ENCODE results near the gene BAIAP2L1. TPM values are rescaled to one million over a fixed set of nuclear protein-coding genes. Genes with fewer than 3 reads are reported as not detected.
A peak's percentile ranks its signal among the peaks of the same experiment; 100 is the strongest.

The BAIAP2L1 gene
- total and polyA plus RNA-seq, 4 donors: 12.5 to 29.2 (median 19.9) TPM

DNA sequence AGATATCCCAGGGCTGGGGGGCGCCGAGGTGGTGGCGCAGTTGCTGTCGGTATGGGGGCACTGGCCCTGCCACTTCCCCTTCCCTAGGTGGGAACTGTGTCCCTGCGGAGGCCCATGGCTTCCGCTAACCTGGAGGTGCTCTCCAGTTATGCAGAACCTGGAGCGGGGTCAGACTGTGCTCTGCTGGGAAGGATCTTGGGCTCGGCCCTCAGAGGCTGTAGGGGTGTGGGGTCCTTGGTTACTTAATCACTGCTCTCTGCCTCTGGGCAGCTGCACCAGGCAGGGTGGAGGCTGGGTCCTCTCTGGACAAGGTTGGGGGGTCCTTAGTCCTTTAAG is 117.0 kb downstream of the BAIAP2L1 start:
- WGBS, 2 donors: 29 to 45% methylated on average over 8 of the region's 8 CpGs
- no peak for DNase-seq

DNA sequence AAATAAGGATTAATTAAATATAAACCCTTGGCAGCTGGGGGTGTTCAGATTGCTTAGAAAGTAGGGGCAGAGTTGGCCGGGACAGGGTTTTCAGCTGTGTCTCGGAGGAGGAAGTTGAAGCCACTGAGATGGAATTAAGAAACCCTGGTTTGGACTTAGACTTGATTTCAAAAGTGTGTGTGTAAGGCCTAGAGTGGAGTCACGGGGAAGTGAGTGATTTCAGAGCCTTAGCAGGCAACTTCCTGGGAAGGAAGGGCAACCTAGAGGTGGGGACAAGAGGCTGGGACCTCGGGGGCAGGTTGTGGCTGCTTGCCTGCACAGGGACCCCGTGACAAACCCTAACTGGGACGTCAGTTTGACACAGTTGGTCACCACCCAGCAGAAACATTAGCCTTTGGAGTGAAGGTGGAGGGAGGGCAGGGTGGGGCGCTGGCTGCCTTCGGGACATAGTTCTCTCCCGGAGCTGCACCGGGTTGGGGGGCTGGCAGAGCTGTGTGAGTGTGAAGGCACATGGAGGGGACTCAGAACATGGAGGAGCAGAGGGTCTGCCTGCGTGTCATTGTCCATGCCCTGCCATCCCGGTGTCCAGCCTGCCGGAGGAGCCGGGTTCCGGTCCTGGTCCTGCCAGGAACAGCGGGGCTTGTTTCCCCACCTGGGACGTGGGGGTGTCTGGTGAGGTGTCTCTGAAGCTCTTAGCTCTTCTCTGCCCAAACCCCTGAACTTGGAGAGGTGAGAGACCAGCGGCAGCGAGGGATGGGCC is 117.6 kb downstream of the BAIAP2L1 start:
- WGBS, 2 donors: 32 to 39% methylated on average over 19 of the region's 19 CpGs
- DNase-seq: peak in 1 of 3 donors; percentile 37
- H3K36me3 ChIP-seq (ENCODE audit: control insufficient read depth in 4 of 4, insufficient read depth in 4 of 4, low read length in 4 of 4): peaks cover 0 to 28% (median 0%) of the 10 kb centered on the region in 4 donors
- TF ChIP-seq, protein P1, sequence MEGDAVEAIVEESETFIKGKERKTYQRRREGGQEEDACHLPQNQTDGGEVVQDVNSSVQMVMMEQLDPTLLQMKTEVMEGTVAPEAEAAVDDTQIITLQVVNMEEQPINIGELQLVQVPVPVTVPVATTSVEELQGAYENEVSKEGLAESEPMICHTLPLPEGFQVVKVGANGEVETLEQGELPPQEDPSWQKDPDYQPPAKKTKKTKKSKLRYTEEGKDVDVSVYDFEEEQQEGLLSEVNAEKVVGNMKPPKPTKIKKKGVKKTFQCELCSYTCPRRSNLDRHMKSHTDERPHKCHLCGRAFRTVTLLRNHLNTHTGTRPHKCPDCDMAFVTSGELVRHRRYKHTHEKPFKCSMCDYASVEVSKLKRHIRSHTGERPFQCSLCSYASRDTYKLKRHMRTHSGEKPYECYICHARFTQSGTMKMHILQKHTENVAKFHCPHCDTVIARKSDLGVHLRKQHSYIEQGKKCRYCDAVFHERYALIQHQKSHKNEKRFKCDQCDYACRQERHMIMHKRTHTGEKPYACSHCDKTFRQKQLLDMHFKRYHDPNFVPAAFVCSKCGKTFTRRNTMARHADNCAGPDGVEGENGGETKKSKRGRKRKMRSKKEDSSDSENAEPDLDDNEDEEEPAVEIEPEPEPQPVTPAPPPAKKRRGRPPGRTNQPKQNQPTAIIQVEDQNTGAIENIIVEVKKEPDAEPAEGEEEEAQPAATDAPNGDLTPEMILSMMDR (IDR thresholded peaks at IDR 0.05; ENCODE audit: control extremely low read depth, extremely low read depth): no peak
- peaks cover 0 to 52% (median 20%) of the 10 kb centered on the region in 5 donors for H3K4me1 ChIP-seq (ENCODE audit: control insufficient read depth in 5 of 5, insufficient read depth in 5 of 5, low read length in 5 of 5)
- peak overlapping the region; percentile 95 for H3K4me3 ChIP-seq
- peak overlapping the region in 1 of 2 donors; percentile 74 for H3K9ac ChIP-seq (ENCODE audit: insufficient read depth in 1 of 2, low read length in 2 of 2)
- H3K9me3 ChIP-seq (ENCODE audit: control insufficient read depth in 4 of 4, insufficient read depth in 3 of 4, low read length in 3 of 4): no peaks in the 10 kb centered on the region
- no peaks in the 10 kb centered on the region for H3K27me3 ChIP-seq (ENCODE audit: control insufficient read depth in 3 of 3, insufficient read depth in 3 of 3, low read length in 2 of 3)
- no peak for ATAC-seq (ENCODE audit: insufficient read depth, low FRiP score)
- H3K27ac ChIP-seq (ENCODE audit: low read depth in 1 of 2, low read length in 1 of 2): peak overlapping the region; percentile 95 to 97

More for the DNA sequence above, 117.0 kb downstream of the BAIAP2L1 start:
- Histone ChIP-seq H3K36me3 (ENCODE audit: control insufficient read depth in 4 of 4, insufficient read depth in 4 of 4, low read length in 4 of 4) (peaks cover 0 to 29% (median 2%) of the 10 kb centered on the region in 4 donors), H3K4me3 (peak overlapping the region; percentile 95), H3K9ac (ENCODE audit: insufficient read depth in 1 of 2, low read length in 2 of 2) (no peak overlapping the region), H3K4me1 (ENCODE audit: control insufficient read depth in 5 of 5, insufficient read depth in 5 of 5, low read length in 5 of 5) (peaks cover 0 to 52% (median 20%) of the 10 kb centered on the region in 5 donors), H3K9me3 (ENCODE audit: control insufficient read depth in 4 of 4, insufficient read depth in 3 of 4, low read length in 3 of 4) (no peaks in the 10 kb centered on the region), H3K27me3 (ENCODE audit: control insufficient read depth in 3 of 3, insufficient read depth in 3 of 3, low read length in 2 of 3) (no peaks in the 10 kb centered on the region), H3K27ac (ENCODE audit: low read depth in 1 of 2, low read length in 1 of 2) (peak overlapping the region; percentile 66 to 95)
- ATAC-seq (ENCODE audit: insufficient read depth, low FRiP score): no peak
- TF ChIP-seq, protein P1 (IDR thresholded peaks at IDR 0.05; ENCODE audit: control extremely low read depth, extremely low read depth): no peak

GRCh38 chr7:98282703-98283102 is 118.2 kb downstream of the BAIAP2L1 start:
- Histone ChIP-seq H3K36me3 (ENCODE audit: control insufficient read depth in 4 of 4, insufficient read depth in 4 of 4, low read length in 4 of 4) (peaks cover 0 to 23% (median 0%) of the 10 kb centered on the region in 4 donors), H3K4me3 (peak overlapping the region; percentile 95), H3K4me1 (ENCODE audit: control insufficient read depth in 5 of 5, insufficient read depth in 5 of 5, low read length in 5 of 5) (peaks cover 0 to 52% (median 20%) of the 10 kb centered on the region in 5 donors), H3K27me3 (ENCODE audit: control insufficient read depth in 3 of 3, insufficient read depth in 3 of 3, low read length in 2 of 3) (no peaks in the 10 kb centered on the region), H3K9me3 (ENCODE audit: control insufficient read depth in 4 of 4, insufficient read depth in 3 of 4, low read length in 3 of 4) (no peaks in the 10 kb centered on the region), H3K9ac (ENCODE audit: insufficient read depth in 1 of 2, low read length in 2 of 2) (peak overlapping the region in 1 of 2 donors; percentile 74), H3K27ac (ENCODE audit: low read depth in 1 of 2, low read length in 1 of 2) (peak overlapping the region; percentile 95 to 97)
- TF ChIP-seq, protein P1 (IDR thresholded peaks at IDR 0.05; ENCODE audit: control extremely low read depth, extremely low read depth): no peak
- ATAC-seq (ENCODE audit: insufficient read depth, low FRiP score): no peak
- 30 to 34% methylated on average over 16 of the region's 16 CpGs for WGBS, 2 donors
- no peak for DNase-seq
